K562 (cell line): ENCODE results near the gene THAP9. TPM values are rescaled to one million over a fixed set of nuclear protein-coding genes. Genes with fewer than 3 reads are reported as not detected.

Experiments
- BCOR ChIP-seq: fragments of 450-650 bp; IDR thresholded peaks from 2 replicates; pipeline ENCODE4 v1.6.1; 2016
- BRF1 ChIP-seq: IDR thresholded peaks from 3 replicates; pipeline ENCODE4 v1.6.1; 2011; ENCODE audit warnings: borderline replicate concordance, mild to moderate bottlenecking; ENCODE audit not compliant: insufficient read length; ENCODE audit errors: extremely low read depth
- CLOCK ChIP-seq: fragments of 250-450 bp; sonication (Bioruptor Pico); IDR thresholded peaks from 2 replicates; pipeline ENCODE4 v1.4.0; 2020; ENCODE audit warnings: mild to moderate bottlenecking, moderate library complexity, borderline replicate concordance
- E2F1 ChIP-seq: sonication (generic); formaldehyde crosslinking; IDR thresholded peaks from 2 replicates; pipeline ENCODE4 v1.8.1; 2023; ENCODE audit warnings: mild to moderate bottlenecking, missing genetic modification reagents, moderate library complexity
- FOS ChIP-seq: IDR thresholded peaks from 3 replicates; pipeline ENCODE4 v1.6.1; 2011; ENCODE audit not compliant: insufficient read length; ENCODE audit errors: extremely low read depth
- FOXK2 ChIP-seq, 2 experiments: fragments of 450-650 bp; IDR thresholded peaks in 1 of 2; conservative IDR thresholded peaks in 1 of 2; 2 replicates each; pipeline ENCODE4 v1.6.1; 2016; ENCODE audit warnings: low read depth in 2 of 2, mild to moderate bottlenecking in 1 of 2
- NELFE ChIP-seq: IDR thresholded peaks from 2 replicates; pipeline ENCODE4 v1.6.1; 2011; ENCODE audit warnings: mild to moderate bottlenecking; ENCODE audit not compliant: insufficient read depth, insufficient read length
- NR2C2 ChIP-seq, 2 experiments: fragments of 200-800 bp in 1 of 2; sonication (Bioruptor generic) in 1 of 2; sonication (generic) in 1 of 2; formaldehyde crosslinking in 1 of 2; IDR thresholded peaks; 2 replicates each; pipeline versions ENCODE4 v1.6.1 to v1.8.0; 2016 to 2022; ENCODE audit warnings: mild to moderate bottlenecking in 1 of 2, missing compliant biosample characterization in 1 of 2, missing genetic modification characterization in 1 of 2, missing genetic modification reagents in 1 of 2
- SOX6 ChIP-seq: fragments of 450-650 bp; IDR thresholded peaks from 2 replicates; pipeline ENCODE4 v1.6.1; 2014; ENCODE audit warnings: mild to moderate bottlenecking
- SRF ChIP-seq, 2 experiments: fragments of 250-450, 450-650 bp in 1 of 2; sonication (Bioruptor Pico) in 1 of 2; sonication (generic) in 1 of 2; formaldehyde crosslinking; IDR thresholded peaks; 2 replicates each; pipeline versions ENCODE4 v1.5.0 to v1.5.1; 2020 to 2022; ENCODE audit warnings: mild to moderate bottlenecking in 1 of 2, missing genetic modification reagents in 1 of 2
- STAT5A ChIP-seq: IDR thresholded peaks from 2 replicates; pipeline ENCODE4 v1.6.1; 2012; ENCODE audit warnings: low read length, inconsistent platforms, borderline replicate concordance
- ZC3H4 ChIP-seq: sonication (generic); formaldehyde crosslinking; IDR thresholded peaks from 2 replicates; pipeline ENCODE4 v1.9.0; 2021; ENCODE audit warnings: missing genetic modification reagents, borderline replicate concordance
- ZNF23 ChIP-seq: fragments of 250-450 bp; sonication (Bioruptor Pico); IDR thresholded peaks from 2 replicates; pipeline ENCODE4 v1.4.0; 2020; ENCODE audit warnings: mild to moderate bottlenecking
- ZNF324 ChIP-seq: fragments of 250-450 bp; sonication (Bioruptor Pico); IDR thresholded peaks from 2 replicates; pipeline ENCODE4 v1.4.0; 2020; ENCODE audit warnings: mild to moderate bottlenecking
- ZNF407 ChIP-seq: fragments of 450-650 bp; IDR thresholded peaks from 2 replicates; pipeline ENCODE4 v1.6.1; 2016; ENCODE audit warnings: low read depth
- polyA plus RNA-seq, 8 experiments: library from polyadenylated mRNA; depleted of rRNA in 4 of 8; stranded (reverse) in 5 of 8; unstranded in 3 of 8; fragments of >200 nt; fragmentation: Nextera tagmentation in 2 of 8; fragmentation: Illumina TruSeq in 1 of 8; extraction: Ambion mirVana in 2 of 8; extraction: Trizol in 1 of 8; gene quantifications; 2 replicates each; pipeline versions ENCODE4 v1.2.1 to v1.2.3, GENCODE V29; 2011 to 2014; ENCODE audit warnings: inconsistent platforms in 1 of 8, missing spikeins in 1 of 8
- total RNA-seq, 7 experiments: library from RNA; depleted of rRNA in 6 of 7; stranded (reverse); fragments of >200 nt in 6 of 7; fragmentation: Illumina TruSeq in 2 of 7; extraction: Trizol in 2 of 7; gene quantifications; 2 replicates each; pipeline versions ENCODE4 v1.2.1 to v1.2.3, GENCODE V29; 2011 to 2021; ENCODE audit warnings: low replicate concordance in 1 of 7

Gene THAP9
- total and polyA plus RNA-seq, 9 of the 15 experiments (the other 6 are each of a cell fraction or from before 2014, with no cell fraction given) = 3.4 to 7.0 (median 5.4) TPM

GRCh38 chr4:82900411-82901182 lies at the start of gene THAP9 (continued):
- TF ChIP-seq ZNF23 (CRISPR knock-in tag) (no peak), FOXK2 (conservative IDR thresholded peaks at IDR 0.05 in 1 of 2, IDR thresholded peaks at IDR 0.05 in 1 of 2; ENCODE audit: low read depth in 2 of 2) (peak; percentile 65 to 85), BRF1 (no peak), SRF (CRISPR knock-in tag; IDR thresholded peaks at IDR 0.05) (peak in 1 of 2 experiments; percentile 61; a peak in 1 of 4 replicates), E2F1 (CRISPR knock-in tag) (peak; percentile 80; the same call in 1 of the 2 replicates), FOS (peak; percentile 97), ZC3H4 (CRISPR knock-in tag) (no peak), CLOCK (no peak), NR2C2 (CRISPR knock-in tag; IDR thresholded peaks at IDR 0.05) (peak; percentile 85), NR2C2 (tag; IDR thresholded peaks at IDR 0.05) (peak; percentile 96), ZNF407 (peak; percentile 3; the same call in 1 of the 2 replicates), ZNF324 (no peak), NELFE (no peak), STAT5A (no peak), SOX6 (peak; percentile 46; the same call in 1 of the 2 replicates), BCOR (no peak)
